HT-29 (cell line): ENCODE data around the gene R3HCC1L. TPM values are rescaled to one million over a fixed set of nuclear protein-coding genes. Genes with fewer than 3 reads are reported as not detected.

Source experiments
- DNase-seq: peaks from one replicate; pipeline ENCODE4 v3.0.0-alpha.2; 2015; ENCODE audit warnings: low spot score
- total RNA-seq: library from RNA; depleted of rRNA; stranded (reverse); fragments of >200 nt; shearing (Covaris generic); gene quantifications from 2 replicates; pipeline ENCODE4 v1.2.3, GENCODE V29; 2014; rRNA removed

The R3HCC1L gene
- total RNA-seq, 1 experiment from 2014 or later = 5.7 TPM

GRCh38 chr10:98276311-98276710 lies 141.9 kb downstream of the R3HCC1L start:
- DNase-seq = no peak

GRCh38 chr10:98285416-98285815 lies 151.0 kb downstream of the R3HCC1L start:
- no peak for DNase-seq

DNA sequence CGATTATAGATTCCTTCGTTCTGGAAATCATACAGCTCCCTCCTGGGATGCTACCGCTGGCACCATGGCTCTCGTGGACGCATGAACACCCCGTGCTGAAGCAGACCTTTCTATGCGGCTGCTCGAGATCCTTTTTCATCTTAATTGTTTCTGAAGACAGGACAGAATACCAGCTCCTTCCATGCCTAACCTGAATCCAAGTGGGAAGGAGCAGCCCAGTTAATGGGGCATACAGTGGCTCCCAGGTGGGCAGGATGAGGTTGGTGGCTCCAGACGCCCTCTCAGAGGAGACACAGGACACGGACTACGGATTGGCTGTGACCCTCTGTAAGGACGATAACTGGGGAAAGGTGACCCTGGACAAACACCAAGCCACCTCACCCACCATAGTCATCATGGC lies 152.0 kb downstream of the R3HCC1L start:
- no peak for DNase-seq

- DNase-seq = no peak
These were observed 152.9 kb downstream of the R3HCC1L start for GRCh38 chr10:98287321-98287720.

- no peak for DNase-seq
These were observed 155.3 kb downstream of the R3HCC1L start for GRCh38 chr10:98289802-98290209.

GRCh38 chr10:98292971-98293370 lies 158.5 kb downstream of the R3HCC1L start:
- no peak for DNase-seq

DNA sequence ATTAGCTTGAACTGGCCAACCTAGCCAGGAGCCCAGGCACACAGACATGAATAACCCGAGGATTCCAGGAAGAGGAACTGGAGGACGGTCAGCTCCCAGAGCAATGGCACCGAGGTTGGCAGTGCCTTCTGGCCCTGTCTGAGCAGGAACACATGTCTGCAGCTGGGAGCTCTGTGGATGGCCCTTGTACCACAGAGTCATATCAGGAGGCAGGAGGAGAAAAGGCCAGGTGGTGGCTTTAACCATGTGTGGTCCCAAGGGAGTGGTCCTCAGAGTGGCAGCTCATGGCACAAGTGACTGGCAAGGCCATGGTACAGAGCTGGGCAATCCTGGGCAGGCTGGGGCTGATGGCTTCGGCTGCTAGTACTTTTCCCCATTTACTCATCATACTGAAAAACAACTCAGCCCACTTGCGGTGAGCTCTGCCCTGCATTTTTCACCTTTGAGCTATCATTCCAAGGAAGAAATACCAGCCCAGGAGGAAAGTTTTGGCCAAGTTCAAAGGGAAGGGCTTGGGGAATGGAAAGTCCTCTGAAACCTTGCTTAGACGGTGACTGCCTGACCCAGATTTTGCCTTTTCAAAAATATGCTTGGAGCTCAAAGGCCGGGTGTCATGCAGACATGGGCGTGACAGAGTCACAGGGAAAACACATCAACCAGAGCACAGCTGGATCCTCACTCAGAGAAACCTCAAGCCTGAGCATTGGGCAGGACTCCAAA lies 159.3 kb downstream of the R3HCC1L start:
- DNase-seq = peak; percentile 86

- no peak for DNase-seq
These were observed 159.8 kb downstream of the R3HCC1L start for GRCh38 chr10:98294270-98294627.

Other genes with a start within 250 kb of the R3HCC1L start
- gene CRTAC1, start 104.0 kb upstream of the R3HCC1L start, total RNA-seq = not detected in 2 replicates
- 19.6 and 23.0 TPM in 2 replicates for gene LOXL4, start 133.5 kb downstream of the R3HCC1L start, total RNA-seq